ENCODE results near the gene PRC1.

GRCh38 chr15:90924375-90924774 is 70.0 kb downstream of the PRC1 start:
- TF ChIP-seq RAD21 (conservative IDR thresholded peaks at IDR 0.05) (no peak), CTCF (IDR thresholded peaks at IDR 0.05; ENCODE audit: poor library complexity, severe bottlenecking) (no peak), POLR2AphosphoS5 (IDR thresholded peaks at IDR 0.05) (no peak), EP300 (conservative IDR thresholded peaks at IDR 0.05; ENCODE audit: poor library complexity, severe bottlenecking) (no peak), TAF1 (IDR thresholded peaks at IDR 0.05; ENCODE audit: low read depth) (no peak), REST (IDR thresholded peaks at IDR 0.05; ENCODE audit: borderline replicate concordance) (no peak), SMC3 (conservative IDR thresholded peaks at IDR 0.05; ENCODE audit: poor library complexity) (no peak)

Data from neural cell (in vitro differentiated cells).